HG02759 (cell line): Measurements from ENCODE around the gene LGALS7.

ENCODE experiments used
- ATAC-seq: cut with Tn5 transposase; IDR thresholded peaks from one replicate; pipeline ENCODE4 v1.9.1; 2021; ENCODE audit warnings: mild to moderate bottlenecking, moderate library complexity; ENCODE audit not compliant: unreplicated experiment

Gene LGALS7

DNA sequence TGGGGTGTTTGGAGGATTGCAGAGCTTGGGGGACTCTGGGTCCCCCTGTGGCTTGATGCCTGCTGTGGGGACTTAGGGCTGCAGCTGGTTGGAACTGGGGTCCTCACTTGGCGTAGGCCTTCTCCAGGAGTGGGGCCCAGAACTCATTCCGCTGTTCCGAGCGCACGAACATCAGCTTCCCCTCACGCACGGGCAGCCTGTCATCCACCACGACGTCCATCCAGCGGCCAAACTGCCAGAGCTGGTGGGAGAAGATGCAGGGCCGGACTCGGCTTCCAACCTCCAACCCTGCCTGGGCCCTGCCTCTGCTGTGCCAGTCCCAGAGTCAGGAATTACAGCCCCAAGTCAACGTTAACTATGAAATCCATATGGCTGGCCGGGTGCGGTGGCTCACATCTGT, 31.6 kb downstream of the LGALS7 start:
- no peak for ATAC-seq

DNA sequence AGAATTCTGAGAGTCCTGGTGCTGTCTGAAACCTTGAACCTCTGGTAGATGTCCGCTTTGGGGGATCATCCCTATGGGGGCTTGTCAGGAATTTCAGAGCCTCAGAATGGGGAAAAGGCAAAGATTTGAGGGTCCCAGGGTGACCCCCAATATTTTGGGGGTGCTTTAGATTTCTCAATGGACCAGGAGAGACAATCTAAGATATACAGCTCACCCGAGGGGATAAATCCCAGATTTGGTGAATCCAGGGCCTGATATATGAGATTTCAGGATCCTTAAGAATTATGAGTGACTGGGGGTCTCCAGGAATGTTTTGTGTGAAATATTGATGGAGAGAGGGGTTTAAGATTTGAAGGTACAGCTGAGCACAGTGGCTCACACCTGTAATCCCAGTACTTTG, 32.4 kb downstream of the LGALS7 start:
- no peak for ATAC-seq

DNA sequence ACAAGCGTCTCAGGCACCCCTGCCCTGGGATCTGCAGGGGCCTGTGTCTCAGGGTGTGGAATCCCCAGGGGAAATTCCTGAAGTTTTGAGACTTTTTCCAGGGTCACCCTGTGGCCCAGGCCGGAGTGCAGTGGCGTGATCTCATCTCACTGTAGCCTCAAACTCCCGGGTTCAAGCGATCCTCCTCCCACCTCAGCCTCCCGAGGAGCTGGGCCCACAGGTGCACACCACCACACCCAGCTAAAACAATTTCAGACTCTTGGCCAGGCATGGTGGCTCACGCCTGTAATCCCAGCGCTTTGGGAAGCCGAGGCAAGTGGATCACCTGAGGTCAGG, 33.1 kb downstream of the LGALS7 start:
- no peak for ATAC-seq

DNA sequence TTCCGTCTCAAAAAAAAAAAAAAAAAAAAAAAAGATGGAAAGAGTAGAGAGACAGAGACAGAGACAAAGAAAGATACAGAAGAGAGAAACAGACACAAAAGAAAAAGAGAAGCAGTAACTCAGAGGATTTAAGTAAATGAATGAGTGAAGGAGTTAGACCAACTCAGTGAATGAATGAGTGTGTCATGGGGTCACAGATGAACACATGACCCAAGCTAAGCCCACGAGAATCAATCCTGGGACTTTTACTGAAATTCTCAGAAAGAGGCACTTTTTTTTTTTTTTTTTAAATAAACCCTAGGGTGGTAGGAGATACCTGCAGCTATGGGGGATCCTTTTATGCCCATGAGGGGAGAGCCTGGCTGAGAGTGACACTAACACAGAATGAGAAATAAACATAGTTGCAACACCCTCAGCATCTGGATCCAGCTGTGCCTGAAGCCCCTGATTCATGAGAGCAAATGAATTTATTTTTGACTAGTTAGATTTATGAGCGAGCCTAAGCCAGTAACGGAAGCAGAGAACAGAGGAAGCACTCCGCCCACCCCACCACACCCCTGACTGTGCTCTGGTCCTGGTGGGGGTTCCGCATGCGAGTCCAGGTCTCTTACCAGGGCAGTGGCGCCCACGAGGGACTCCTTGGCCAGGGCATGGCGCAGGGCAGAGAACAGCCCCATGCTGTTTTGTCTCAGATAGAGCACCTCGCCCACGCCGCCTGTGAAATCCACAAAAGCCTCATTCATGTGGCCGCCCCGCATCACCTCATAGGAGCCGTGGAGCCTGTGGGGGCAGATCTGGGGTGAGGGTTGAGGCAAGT, 33.7 kb downstream of the LGALS7 start:
- no peak for ATAC-seq

DNA sequence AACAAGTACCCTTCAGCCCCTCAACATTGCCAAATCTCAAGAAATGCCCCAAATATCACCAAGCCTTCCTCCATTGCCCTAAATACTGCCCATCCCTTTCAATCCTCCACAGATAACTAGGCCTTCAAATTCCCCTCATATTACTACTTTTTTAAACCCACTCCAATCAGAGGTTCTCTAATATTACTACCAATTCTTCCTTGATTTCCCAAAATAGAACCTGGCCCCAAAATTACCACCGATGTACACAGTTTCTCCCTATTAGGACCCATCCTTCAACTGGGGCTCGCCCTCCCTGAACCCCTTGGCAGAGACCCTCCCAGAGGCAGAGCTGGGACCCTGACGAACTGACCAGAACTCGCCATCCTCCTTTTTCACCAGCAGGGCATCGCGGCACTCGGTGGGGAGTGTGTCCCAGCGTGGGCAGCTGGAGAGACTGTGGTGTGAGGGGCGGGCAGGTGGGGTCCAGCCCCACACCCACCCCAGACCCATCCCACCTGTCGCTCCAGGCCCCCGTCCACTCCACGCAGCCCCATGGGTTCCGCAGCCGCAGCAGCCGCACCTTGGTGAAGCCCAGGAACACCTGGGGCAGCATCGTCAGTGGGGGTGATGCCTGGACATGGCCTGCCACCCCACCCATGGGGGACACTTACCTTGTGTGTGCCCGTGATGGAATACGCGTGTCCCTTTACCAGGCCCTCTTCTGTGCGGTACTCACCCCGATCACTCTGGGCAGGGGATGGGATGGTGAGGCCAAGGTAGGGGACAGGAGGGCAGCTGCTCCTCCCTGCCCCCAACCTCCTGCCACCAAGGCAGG, 35.2 kb downstream of the LGALS7 start:
- ATAC-seq: no peak

DNA sequence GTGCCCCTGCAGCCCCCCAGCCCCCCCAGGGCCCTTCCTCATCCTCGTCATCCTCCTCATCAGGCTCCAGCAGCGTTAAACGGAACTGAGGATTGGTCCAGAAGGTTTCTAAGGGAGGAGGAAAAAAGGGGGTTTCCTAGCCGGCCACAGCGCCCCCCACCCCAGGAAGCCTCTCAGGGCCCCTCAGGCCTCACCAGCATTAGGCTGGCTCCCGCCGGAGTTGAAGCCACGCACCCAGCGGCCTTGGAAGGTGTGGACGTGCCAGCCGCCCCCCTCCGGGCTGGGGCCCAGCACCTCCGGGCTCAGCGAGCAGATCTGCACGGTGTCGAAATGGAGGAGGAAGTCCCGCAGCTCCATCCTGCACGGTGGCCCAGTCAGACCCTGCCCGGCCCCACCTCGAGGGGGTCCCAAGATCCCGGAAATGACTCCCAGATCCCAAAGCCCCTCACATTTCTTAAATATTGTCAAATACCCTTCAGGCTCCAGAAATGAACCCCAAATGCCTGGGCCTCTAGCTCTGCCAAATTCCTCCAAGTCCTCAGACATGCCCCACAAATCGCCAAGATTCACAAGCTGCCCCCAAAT, 35.9 kb downstream of the LGALS7 start:
- ATAC-seq: no peak

DNA sequence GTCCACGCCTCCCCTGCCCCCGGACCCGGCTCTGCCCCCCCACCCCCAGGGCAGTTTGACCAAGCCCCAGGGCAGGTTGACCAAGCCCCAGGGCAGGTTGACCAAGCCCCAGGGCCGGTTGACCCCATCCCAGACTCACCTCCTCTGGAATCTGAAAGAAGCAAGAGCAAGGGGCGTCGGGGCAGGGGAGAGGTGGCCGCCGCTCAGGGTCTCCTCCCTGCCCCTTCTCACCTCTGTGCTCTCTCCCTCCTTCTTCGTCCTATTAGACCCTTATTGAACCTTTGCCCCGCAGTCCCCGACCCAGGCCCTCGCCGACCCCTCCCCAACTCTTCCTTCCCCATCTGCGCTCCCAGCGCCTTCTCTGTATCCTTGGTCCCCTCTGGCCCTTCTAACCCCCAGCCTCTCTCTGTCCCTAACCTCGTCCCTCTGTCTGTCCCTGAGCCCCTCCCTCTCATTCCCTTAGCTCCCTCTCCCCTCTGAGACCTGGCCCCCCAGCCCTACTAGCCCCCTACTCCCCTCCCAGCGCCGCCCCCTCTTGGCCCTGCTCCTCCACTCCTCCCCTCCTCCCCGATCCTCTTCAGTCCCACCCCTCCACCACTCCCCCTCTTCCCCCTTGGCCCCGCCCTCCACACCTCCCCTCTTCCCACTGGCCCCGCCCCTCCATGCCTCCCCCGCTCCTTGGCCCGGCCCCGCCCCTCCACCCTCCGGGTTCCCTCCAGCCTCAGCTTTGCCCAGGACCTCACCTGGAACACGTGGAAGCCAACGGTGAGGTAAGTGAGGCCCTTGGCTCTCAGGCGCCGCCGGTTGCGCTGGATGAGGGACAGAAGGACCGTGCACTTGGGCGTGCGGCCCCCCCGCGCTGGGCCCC, 36.7 kb downstream of the LGALS7 start:
- ATAC-seq: no peak

DNA sequence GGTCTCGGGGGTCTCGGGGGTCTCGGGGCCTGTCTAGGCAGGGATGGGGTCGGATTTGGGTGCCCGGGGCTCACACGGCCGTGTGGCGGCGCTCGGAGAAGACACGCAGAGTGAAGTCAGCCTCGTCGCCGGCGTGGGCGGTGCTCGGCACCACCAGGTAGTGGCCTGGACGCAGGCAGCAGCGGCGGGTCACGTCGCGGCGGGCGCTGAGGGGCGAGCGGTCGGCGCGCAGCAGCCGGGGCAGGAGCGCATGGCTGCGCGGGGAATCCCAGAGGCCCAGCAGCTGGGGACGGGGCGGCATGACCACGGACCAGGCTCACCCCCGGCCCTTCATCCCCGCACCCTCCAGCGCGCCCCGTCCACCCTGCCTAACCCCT, 37.3 kb downstream of the LGALS7 start:
- no peak for ATAC-seq

DNA sequence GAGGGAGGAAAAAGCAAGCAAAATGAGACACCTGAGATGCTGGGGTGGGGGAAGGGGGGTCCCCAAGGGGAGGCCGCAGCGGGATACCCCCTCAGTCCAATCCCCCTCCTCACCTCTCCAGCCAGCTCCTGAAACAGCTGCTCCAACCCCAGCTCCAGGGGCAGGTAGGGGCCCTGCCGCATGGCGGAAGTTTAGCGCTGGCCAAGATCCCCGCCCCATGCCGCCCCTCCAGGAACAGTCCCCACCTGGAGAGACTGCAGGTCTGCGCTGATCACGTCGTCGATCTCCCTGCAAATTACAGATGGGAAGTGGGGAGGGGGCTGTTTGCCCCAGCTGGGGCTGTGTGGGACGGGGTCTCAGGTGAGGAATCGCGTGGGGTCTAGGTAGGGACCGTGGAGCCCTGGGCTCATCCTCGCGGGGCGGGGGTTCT, 38.0 kb downstream of the LGALS7 start:
- ATAC-seq: no peak

DNA sequence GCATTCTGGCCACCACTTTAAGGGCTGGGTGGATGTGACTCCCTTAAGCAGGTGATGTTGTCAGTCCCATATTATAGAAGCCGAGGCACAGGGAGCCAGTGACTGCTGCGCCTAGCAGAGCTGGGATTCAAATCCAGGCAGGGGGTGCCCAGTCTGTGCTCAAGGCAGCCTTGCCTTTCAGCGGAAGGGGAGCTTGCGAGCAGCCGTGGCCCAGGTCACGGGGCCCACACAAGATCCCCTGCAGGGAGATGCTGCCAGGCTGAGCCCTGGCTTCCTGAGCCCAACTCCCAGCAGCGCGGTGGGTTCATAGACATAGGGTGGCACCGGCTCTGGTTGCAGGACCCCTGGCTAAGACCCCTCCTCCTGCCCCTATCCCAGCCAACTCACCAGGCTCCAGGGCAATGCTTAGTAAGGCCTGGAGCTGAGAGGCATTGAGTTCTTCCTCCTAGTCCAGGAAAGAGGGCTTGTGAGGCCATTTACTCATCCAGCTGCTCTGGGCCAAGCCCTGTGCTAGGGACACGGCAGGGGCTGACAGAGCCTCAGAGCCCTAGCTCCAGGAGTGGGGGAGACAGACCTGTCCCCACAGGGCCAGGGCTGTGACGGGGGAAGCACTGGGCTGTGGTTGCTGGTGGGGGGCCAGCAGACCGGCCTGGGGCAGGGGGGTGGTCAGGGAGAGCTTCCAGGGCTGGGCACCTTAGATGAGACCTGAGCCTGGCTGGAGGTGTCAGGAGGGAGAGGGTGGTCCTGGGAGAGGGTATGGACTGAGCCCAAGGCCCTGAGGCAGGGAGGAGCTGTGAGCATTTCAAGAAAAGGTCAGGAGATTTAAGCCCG, 38.7 kb downstream of the LGALS7 start:
- ATAC-seq: no peak

DNA sequence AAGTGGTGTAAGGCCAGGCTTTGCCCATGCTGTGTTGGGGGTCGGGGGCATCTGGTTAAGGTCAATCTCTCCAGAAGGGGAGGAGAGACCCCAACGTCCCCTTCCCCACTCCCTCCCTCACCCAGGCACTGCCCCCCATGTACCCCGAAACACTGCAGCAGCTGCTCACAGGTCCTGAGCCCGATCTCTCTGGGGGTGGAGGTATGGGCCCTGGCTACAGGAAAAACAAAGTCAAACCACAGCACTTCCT, 39.2 kb downstream of the LGALS7 start:
- ATAC-seq: no peak

DNA sequence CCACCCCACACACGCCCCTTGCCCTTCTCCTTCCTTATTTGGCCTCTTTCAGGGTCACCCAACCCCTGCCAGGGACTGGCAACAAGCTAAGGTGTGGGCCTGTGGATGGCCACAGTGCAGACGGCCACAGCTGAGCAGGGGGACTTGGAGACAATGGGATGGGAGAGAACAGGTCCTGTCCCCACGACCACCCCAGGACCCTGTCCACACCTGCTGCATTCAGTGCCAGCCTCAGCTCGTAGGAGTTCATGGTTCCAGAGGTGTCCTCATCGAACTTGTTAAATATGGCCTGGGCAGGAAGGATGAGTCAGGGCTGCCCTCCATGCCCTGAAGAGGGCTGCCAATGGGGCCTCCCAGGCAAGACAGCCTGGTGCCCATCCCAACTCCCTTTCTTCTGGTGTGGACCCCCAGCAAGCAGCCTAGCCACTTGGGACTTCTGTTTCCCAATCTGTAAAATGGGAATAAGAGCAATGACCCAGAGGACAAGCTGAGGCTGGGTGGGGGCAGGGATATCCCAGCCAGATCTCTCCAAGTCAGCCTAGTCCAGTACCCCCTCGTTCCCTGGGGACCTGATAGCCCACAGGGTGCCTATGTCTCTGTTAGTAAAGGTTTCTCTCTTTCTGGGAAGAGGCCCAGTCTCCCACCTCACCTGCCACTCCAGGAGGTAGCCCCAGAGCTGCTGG, 39.7 kb downstream of the LGALS7 start:
- no peak for ATAC-seq

DNA sequence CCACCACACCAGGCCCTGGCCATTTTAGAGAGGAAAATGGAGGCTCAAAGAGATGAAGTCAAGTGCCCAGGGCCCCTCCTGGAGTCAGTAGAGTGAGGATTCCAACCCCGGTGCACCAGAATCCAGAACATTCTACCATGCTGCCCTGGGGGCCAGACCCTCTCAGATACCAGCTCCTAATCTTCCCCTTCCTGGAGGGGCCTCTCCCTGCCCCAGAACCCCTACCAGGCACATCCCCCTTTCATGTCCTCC, 40.1 kb downstream of the LGALS7 start:
- no peak for ATAC-seq

DNA sequence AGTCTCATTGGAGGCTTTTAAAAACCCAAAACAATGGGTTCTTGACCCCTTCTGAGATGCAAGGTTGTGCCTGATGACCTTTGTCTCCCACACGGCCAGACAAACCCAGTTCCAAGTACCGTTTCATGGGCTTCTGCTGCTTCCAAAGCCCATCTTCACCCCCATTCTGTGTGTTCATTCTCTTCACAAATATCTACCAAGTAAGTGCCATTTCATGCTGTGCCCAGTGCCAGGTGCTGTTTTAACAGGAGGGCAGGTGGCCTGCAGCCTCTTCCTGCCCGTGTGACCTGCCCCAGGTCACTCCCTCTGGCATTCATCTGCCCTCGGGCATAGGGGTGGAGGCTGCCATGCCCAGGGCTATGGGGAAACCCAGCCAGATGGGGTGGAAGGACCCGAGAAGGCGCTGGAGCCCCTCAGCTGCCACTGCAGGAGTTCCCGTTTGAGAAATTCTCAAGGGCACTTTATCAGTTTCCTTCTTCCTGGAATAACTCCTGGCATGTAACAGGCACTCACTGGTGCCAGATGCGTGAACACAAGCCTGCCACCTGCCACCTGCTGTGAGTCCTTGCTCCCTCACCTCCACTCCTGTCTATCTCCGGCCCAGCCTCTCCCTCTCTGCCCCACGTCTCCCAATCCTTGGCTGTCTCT, 41.5 kb downstream of the LGALS7 start:
- ATAC-seq: no peak

DNA sequence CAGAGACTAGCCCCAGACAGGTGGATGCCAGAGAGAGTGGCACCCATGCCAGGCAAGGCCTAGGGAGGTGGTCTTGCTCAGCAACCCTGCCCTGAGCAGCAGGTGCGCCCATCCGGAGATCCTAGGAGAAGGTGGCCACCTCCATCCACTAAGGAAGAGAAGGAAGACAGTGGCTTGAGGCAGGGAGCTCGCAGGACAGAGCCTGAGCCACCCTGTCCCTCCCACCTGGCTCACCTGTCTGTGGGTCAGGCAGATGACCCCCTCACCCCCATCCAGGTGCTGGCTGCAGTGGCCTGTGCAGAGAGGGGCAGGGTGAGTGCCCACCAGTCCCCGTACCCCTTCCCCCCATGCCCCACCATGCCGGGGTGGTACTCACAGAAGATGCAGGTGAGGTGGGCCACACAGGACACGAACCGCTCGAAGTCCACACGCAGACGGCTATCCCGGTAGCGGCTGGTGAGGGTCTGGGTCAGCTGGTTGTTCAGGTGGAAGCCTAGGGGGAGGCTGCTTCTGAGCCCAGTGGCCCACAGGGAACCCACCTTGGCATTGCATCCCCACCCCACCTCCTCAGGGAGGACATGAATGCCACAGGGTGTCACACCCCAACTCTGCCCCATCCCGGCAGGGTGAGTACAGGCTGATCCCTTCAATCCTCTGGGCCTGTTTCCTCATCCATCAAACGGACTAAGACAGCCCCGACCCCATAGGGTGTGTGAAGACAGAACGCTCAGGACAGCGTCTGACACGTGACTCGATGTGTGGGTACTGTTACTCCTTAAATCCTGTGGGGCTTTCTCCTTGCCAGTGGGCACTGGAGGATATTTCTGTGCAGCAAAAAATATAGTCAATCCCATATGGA, 42.4 kb downstream of the LGALS7 start:
- no peak for ATAC-seq

DNA sequence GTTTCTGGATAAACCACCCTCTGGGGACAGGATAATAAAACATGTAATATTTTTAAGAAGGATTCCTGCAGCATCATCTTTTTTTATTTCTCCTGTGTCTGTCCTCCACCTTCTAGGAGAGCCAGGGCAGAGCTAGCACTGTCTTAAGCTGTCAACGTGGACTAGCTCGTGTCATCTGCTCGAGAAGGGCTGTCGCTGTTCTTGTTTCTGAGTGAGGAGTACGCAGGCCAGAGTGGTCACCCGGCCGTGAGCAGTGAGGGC, 42.9 kb downstream of the LGALS7 start:
- no peak for ATAC-seq

DNA sequence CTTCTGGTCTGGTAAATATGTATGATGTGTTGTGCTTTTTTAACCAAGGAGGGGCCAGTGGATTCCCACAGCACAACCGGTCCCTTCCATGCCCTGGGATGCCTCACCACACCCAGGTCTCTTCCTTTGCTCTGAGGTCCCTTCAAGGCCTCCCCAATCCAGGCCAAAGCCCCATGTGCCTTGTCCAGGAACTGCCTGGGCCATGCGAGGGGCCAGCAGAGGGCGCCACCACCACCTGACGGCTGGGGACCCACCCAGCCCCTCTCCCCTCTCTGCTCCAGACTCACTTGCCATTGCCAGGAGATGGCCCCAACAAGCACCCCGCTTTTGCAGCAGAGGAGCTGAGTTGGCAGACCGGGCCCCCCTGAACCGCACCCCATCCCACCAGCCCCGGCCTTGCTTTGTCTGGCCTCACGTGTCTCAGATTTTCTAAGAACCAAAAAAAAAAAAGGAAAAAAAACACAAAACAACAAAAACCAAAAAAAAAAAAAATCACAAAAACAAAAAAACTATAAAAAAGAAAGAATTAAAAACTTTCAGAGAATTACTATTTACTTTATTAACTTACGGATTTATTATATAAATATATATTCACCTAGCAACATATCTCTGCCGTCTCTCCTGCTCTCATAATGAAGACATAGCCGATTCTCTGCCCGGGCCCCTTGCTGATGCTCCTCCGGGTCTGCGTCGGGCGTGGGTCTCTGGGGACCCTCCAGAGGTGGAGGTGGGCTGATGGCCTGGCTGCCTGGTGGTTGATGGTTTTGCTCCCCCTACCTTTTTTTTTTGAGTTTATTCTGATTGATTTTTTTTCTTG, 43.5 kb downstream of the LGALS7 start:
- no peak for ATAC-seq
